Stimulated activated CD4-positive, alpha-beta T cell treated with anti-CD3 and anti-CD28 coated beads, Interleukin-1b, Interleukin-23, amount 100 ng/mL, for 4 hours (primary cell): ENCODE measurements around the gene MSH3.
"Not testable (repeated sequence)": the region's sequence is repeated elsewhere in the genome, so short reads cannot be mapped to it uniquely, and the experiment has no call there.

Experiments
- DNase-seq, 2 donors: peaks; one replicate each; pipeline ENCODE4 v3.0.0-alpha.2; 2020; ENCODE audit warnings: low read depth in 2 of 2

The MSH3 gene

DNA sequence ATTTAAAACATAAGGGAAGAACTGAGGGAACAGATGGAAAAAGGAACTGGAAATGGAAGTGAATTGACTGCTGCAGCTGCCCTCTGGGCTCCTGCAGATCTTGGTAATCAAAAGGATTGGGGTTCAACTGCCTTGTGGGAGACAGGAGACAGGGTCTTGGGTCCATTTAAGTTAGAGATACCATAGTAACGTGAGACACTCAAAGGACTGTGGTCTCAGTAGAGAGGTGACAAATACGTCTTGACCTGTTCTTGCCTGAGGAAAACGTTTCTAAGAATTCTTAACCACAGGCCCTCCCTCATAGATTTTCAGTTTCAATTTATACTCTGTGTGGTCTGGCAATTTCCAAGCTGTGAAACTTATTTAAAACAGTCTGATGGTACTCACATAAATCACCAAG is 101.2 kb downstream of the MSH3 start:
- no peak for DNase-seq

DNA sequence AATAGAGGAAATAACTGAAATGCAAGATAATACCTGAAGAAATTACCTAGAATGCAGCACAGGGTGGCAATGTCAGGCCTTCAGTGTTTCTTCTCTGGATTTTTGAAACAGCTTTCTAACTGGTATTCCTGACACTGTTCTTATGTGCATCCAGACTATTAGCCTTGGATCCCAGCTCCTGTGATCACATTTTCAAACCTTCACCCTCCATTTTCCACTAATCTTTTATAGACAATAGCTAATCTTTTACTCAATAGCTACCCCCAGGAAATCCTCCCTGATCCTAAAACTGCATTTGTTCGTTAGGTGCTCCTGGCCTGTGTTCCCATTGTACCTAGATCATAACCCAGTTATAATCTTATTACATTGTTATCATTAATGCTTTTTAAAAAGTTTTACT is 101.8 kb downstream of the MSH3 start:
- DNase-seq: no peak

GRCh38 chr5:80757290-80757689 is 102.8 kb downstream of the MSH3 start:
- no peak for DNase-seq

DNA sequence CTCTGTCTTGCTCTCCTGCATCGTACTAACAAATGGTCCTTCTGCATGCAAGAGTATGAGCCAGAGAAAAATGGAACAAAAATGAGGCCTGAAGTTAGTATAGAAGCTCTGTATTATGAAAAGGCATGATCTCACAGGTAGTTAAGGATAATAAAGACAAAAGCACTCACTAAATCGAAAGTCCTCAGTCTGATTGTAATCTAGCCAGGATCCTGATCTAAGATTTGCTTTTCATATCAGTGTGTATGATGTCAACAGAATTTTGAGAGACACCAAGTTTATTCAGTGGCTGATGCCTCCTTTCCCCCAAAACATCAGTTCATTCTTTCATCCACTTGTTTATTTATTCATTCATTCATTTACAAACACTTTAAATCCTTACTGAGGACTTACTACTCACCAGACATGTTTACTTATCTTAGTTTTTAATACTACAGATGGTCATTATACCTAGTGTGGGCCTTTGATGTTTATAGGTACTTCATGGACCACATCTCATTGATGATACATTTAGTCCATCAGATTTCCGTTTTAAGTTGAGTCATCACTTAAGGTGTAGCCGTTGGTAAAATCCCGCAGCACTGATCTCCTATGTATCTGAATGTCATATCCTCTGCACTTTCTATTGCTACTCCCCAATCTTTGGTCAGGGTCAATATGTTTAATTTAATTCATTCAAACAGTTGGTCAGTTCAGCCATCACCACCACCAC is 105.6 kb downstream of the MSH3 start:
- DNase-seq: no peak

DNA sequence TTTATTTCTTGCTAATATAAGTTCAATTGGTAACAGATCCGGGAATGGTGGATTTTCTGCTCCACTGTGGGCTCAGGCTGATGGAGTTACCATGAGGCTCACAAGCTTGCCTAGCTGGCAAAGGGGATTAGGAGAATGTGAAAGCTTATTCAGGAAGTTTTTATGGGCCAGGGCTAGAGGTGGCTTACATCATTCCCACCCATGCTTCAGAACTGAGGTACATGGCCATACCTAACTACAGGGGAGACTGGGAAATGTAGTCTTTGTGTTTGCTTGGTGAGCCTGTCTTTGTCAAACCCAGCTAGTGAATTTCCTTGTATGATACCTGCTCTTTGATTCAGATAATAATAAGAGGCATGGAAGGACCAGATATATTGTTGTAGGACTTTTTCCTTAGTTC is 106.2 kb downstream of the MSH3 start:
- no peak for DNase-seq

DNA sequence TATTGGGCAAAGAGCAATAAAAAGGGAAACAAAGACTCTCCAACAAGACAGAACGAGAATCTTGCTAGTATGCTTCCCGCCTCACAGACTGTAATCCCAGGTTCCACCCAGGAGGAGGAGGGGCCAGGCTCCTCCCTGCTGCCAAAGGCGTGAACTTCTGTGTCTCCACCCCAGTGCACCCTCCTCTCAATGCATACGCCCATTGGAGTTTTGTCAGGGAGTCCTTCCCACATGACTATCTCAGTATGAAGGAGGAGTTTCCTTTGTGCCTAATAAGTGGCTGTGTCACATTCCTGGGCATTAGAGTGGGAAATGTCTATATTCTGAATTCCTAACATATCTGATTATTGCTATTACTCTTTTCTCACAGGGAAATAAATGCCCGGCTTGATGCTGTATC is 106.7 kb downstream of the MSH3 start:
- no peak for DNase-seq

DNA sequence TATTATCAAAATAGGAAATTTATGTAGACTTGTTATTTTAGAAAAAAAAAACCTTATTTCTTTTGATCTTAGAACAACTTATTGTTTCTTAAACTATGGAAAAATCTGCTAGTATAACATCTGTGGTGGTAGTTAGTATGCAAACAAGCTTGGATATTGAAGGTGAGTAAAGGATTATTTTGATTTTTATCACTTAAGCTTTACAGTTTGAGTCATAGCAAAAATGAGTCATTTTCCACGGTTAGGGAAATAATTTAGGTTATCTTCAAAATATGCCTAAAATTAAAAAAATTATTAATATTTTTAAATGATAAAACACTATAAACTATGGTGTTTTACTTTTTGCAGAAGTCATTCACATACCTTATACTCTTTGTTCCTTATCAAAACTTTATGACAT is 107.5 kb downstream of the MSH3 start:
- DNase-seq: no peak

DNA sequence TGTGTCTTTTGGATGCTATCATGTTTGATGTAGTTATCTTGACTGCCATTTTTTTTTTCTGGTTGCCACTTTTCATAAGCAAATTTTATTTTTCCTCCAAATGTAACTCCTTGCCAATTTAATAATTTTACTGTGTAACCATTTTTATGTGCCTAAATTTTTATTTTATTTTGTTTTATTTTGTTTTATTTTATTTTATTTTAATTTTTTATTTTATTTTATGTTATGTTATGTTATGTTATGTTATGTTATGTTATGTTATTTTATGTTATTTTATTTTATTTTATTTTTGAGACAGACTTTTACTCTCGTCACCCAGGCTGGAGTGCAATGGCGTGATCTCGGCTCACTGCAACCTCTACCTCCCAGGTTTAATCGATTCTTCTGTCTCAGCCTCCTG is 108.1 kb downstream of the MSH3 start:
- DNase-seq: no peak

DNA sequence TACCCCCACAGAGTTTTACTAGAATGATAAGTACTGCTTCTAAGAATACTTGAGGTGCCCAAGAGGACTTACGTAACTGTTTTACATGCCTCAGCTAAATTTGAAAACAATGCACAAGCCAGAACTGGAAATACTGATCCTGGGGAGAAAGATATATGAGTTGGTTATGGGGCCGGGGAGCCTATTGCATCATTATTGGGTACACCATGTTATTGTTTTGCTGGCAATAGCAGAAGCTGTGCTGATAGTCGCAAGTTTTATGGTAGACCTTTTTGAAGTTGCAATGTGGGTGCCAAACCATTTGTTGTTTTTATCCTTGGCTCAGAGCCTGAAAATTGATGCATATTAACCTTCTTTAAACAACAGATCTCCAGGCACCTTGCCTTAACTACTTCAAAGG is 108.8 kb downstream of the MSH3 start:
- DNase-seq: no peak

DNA sequence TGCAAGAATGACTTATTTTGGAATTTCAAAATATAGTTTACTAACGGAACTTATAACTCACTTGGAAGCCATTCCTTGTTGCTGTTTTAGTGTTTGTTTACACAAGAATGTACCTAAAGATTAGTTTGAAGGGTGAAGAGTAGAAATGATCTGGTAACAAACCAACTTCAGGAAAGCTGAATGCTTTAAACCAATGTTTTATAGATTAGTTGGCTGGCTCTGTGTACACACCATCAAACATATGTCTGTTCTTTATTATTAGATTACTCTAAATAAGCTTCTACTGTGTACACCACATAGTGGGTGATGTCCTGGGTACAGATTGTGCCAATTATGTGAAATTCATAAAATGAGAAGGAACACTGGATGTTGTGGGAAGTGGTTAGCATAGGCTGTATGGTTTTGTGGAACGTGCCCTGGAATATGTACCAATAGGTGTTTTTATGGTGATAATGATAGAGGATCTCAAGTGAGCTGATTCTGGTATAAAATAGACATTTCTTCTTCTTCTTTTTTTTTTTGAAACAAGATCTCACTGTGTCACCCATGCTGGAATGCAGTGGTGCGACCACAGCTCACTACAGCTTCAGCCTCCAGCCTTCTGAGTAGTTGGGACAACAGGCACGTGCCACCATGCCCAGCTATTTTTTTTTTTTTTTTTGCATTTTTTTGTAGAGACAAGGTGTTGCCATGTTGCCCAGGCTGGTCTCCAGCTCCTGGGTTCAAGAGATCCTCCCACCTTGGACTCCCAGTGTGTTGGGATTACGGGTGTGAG is 109.6 kb downstream of the MSH3 start:
- no peak for DNase-seq

DNA sequence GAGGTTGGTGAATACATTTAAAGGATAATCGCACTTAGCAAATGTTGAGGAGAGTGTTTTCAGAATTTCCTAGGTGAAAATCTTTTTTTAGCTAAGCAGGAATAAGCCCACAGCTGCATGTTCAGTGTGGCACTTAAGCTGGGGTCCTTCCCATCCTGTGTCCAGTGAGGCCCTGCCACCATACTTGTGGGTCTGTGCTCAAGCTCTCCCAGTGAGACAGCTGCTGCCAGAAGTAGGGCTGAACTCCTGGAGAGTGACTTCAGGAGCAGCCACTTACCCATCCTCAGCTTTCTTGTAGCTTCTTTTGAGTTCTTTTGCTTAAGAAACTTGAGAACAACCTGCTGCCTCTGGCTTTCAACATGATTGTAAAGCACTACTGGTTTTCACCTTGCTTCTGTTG is 110.3 kb downstream of the MSH3 start:
- DNase-seq: no peak

DNA sequence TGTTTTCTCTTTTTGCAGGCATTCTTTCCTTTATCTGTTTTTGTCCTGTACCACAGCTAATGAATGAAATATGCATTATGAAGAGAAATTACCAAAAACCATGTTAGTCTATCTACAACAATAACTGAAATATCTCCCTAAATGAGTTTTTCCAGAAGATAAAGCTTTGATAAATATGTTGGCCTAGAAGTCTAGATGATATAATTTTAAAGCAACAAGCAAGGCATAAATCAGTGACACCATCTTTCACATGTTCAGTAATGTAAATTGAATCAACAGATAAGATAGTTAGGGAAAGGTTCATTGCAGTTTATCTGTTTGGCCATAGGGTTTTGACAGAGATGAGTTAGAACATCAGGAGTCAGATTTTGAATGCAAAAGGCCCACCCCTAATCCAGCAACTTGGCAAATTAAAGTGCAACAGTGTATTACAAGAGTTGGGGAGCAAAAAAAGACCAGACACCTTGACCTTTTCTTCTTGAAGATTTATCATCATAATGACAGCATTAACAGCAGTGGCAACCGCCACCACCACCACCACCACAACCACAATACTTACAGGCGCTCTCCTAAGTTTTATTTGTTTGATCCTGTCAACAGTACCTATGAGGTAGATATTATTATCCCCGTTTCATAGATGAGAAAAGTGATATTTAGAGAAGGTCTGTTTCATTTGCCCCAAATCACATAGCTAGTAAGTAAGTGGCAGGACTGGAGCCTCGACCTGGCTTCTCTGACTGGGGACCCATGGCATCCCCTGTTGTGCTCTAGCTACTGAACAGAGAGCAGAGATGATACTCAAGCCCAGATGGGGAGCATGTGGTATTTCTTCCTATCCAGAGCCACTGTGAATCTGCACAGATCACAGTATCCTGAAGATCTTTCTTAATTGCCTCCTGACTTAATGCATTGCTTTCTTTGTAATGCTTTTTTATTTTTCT is 123.2 kb downstream of the MSH3 start:
- DNase-seq: no peak

DNA sequence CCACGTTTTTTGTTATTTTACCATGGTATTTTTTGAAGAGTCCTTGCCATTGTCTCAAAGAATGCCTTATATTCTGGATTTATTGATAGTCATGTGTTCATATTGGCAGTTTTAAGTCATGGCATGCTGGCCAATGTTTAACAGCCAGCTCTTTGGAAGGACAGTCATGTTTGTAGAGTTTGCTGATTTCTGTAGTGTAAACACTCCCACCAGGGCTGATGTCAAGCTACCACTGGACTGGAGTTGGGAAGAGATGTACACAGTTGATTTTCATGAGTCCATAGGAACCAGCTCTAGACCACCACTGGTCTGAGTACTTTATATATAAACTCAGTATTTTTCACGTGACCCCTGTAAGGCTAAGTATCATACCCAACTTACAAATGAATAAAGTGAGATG is 125.6 kb downstream of the MSH3 start:
- no peak for DNase-seq

DNA sequence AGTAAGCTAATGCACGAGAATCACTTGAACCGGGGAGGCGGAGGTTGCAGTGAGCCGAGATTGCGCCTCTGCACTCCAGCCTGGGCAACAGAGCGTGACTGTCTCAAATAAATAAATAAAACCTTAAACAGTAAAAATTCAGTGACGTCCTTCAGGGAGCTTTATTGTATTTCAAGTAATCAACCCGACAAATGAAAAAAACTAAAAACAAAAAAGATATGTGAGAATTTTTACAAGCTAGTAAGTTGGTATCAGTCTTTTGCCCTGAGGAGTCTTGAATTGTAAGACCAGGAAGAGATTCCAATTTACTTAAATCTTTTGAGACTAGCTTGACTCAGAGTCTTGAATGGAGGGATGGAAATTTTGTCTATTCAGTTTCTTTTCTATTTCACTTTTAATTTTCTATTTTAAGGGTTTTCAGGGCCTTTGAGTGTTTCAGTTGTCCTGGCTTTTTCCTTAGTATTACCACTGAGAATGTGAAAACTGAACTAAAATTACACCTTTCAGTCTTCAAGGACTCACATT is 126.4 kb downstream of the MSH3 start:
- no peak for DNase-seq

GRCh38 chr5:80781356-80781755 is 126.9 kb downstream of the MSH3 start:
- no peak for DNase-seq

DNA sequence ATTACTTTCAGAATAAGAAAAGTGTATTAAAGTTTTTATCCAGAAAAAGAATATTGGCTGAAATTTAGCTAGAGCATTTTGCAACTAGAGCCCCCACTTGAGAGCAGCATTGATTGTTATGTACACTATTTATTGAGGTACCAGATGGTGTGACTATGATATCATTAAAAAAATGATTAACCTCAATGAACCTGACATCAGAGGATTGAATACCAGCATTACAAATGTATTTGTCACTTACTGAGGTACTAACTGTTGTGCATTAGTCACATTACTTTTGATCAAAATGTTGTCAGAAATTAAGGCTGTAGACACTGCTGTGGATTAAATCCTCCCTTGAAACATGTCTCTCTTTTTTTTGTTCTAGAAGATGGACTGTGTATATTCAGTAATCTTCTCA is 128.2 kb downstream of the MSH3 start:
- no peak for DNase-seq

DNA sequence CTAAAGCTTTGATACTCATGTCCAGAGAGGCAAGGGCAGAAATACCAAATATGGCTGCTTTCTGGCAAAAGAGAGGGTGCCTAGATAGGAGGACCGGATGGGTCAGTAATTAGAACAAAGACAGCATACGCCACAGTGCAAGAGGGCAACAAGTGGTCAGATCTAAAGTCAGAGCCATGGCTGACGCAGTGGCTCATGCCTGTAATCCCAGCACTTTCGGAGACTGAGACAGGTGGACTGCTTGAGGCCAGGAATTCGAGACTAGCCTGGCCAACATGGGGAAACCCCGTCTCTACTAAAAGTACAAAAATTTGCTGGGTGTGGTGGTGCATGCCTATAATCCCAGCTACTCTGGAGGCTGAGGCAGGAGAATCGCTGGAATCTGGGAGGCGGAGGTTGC is 129.3 kb downstream of the MSH3 start:
- not testable (repeated sequence) for DNase-seq

- no peak for DNase-seq
Measured at GRCh38 chr5:80784451-80784850, 130.0 kb downstream of the MSH3 start.

GRCh38 chr5:80789319-80790016 is 135.0 kb downstream of the MSH3 start:
- DNase-seq: not testable (repeated sequence)

DNA sequence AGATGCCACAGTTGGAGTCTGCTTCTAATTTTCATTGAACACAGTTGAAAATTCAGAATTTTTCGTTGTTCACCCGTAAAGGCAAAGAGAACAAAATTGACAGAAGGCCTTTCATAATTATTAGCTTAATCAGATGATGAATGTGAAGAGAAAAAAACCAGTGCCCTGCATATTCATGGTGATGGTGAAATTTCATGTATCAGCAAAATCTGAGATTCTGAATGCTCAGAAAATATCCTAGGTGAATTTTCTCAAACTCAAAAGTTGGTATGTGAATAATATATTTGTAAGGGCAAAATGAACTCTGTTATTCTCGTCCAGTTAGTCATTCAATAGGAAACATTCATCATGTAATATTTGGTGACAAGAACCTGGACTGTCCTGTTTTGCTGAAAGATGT is 136.2 kb downstream of the MSH3 start:
- no peak for DNase-seq

DNA sequence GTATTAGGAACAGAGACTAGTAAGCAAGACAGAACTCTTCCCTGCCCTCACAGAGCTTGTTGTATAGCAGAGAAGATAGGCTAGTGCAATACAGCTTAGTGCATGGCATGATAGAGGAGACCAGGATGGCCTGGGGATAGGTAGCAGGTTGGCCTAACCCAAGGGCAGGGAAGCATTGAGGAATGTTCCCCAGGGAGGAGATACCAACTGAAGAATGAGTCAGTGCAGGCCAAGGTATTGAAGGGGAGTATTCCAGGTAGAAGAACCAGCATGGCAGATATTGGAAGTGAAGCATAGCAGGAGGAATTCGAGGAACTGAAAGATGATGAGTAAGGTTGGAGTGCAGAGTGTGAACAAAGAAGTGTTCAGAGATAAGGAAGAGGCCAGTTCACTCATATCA is 138.9 kb downstream of the MSH3 start:
- DNase-seq: no peak

- no peak for DNase-seq
Measured at GRCh38 chr5:80796846-80797245, 142.4 kb downstream of the MSH3 start.
